GM23248 (cell line): ENCODE measurements around the gene CLDN20.

Experiments used
- EZH2 ChIP-seq: fragments of 200-600 bp; sonication (generic); IDR thresholded peaks from 2 replicates; pipeline ENCODE4 v1.6.1; 2018; ENCODE audit warnings: antibody characterized with exemption, mild to moderate bottlenecking; ENCODE audit not compliant: insufficient read depth, poor library complexity, severe bottlenecking
- EZH2phosphoT487 ChIP-seq: fragments of 200-600 bp; sonication (generic); IDR thresholded peaks from 2 replicates; pipeline ENCODE4 v1.6.1; 2018; ENCODE audit warnings: antibody characterized with exemption, moderate library complexity, mild to moderate bottlenecking, low read depth; ENCODE audit not compliant: insufficient read depth

GRCh38 chr6:155278319-155279049 is 14.7 kb downstream of the CLDN20 start:
- TF ChIP-seq EZH2phosphoT487: no peak
- no peak for TF ChIP-seq EZH2
